Glutamatergic neuron (in vitro differentiated cells): ENCODE data around the gene UBE2F. TPM values are rescaled to one million over a fixed set of nuclear protein-coding genes. Genes with fewer than 3 reads are reported as not detected.

Experiments
- DNase-seq: peaks from one replicate; pipeline ENCODE4 v3.0.0; 2022
- H3K27ac Mint-ChIP-seq: one replicate; pipeline ENCODE4 v1.8.0; 2020; ENCODE audit warnings: mild to moderate bottlenecking, mixed read lengths, inconsistent platforms; ENCODE audit not compliant: unreplicated experiment
- H3K27me3 Mint-ChIP-seq: one replicate; pipeline ENCODE4 v1.8.0; 2020; ENCODE audit warnings: mild to moderate bottlenecking, moderate library complexity, mixed read lengths, inconsistent platforms; ENCODE audit not compliant: unreplicated experiment
- H3K36me3 Mint-ChIP-seq: one replicate; pipeline ENCODE4 v1.8.0; 2020; ENCODE audit warnings: mild to moderate bottlenecking, mixed read lengths, inconsistent platforms; ENCODE audit not compliant: unreplicated experiment
- H3K4me1 Mint-ChIP-seq: one replicate; pipeline ENCODE4 v1.8.0; 2020; ENCODE audit warnings: mild to moderate bottlenecking, low read depth, mixed read lengths, inconsistent platforms; ENCODE audit not compliant: unreplicated experiment
- H3K4me3 Mint-ChIP-seq: one replicate; pipeline ENCODE4 v1.8.0; 2020; ENCODE audit warnings: mild to moderate bottlenecking, mixed read lengths, inconsistent platforms; ENCODE audit not compliant: unreplicated experiment
- H3K9me3 Mint-ChIP-seq: one replicate; pipeline ENCODE4 v1.8.0; 2020; ENCODE audit warnings: mild to moderate bottlenecking, moderate library complexity, mixed read lengths, inconsistent platforms; ENCODE audit not compliant: unreplicated experiment
- CTCF ChIP-seq: fragments of 200-600 bp; sonication (generic); IDR thresholded peaks from one replicate; pipeline ENCODE4 v1.5.0; 2021; ENCODE audit not compliant: partially characterized antibody, unreplicated experiment
- total RNA-seq: library from RNA; stranded (reverse); fragmentation: NEBNext Ultra II Directional; extraction: Animal tissue kit (Norgen Biotek cat#: 25700); gene quantifications from one replicate; pipeline ENCODE4 v1.2.1, GENCODE V29; 2021; ENCODE audit not compliant: unreplicated experiment

The UBE2F gene
- total RNA-seq, 1 donor from 2014 or later, result 43.0 TPM

- Mint-ChIP-seq H3K9me3 (peaks cover 13% of the 10 kb centered on the region), H3K4me1 (peaks cover 30% of the 10 kb centered on the region), H3K36me3 (peaks cover 13% of the 10 kb centered on the region), H3K4me3 (peak overlapping the region; percentile 99), H3K27me3 (peaks cover 4% of the 10 kb centered on the region), H3K27ac (peak overlapping the region; percentile 95)
- TF ChIP-seq CTCF, result no peak
- DNase-seq, result no peak
These were observed 92.7 kb downstream of the UBE2F start for GRCh38 chr2:238059505-238059904.

- no peak for TF ChIP-seq CTCF
- no peak for DNase-seq
- peak overlapping the region; percentile 95 for H3K27ac Mint-ChIP-seq
- H3K4me1 Mint-ChIP-seq, result peaks cover 34% of the 10 kb centered on the region
- H3K36me3 Mint-ChIP-seq, result peaks cover 13% of the 10 kb centered on the region
- H3K4me3 Mint-ChIP-seq, result peak overlapping the region; percentile 99
- peaks cover 13% of the 10 kb centered on the region for H3K9me3 Mint-ChIP-seq
- peaks cover 4% of the 10 kb centered on the region for H3K27me3 Mint-ChIP-seq
These were observed 93.3 kb downstream of the UBE2F start for GRCh38 chr2:238060096-238060541.

- Mint-ChIP-seq H3K4me1 (peaks cover 36% of the 10 kb centered on the region), H3K36me3 (peaks cover 11% of the 10 kb centered on the region), H3K9me3 (peaks cover 13% of the 10 kb centered on the region), H3K4me3 (peak within 1 kb of the TSS; percentile 99), H3K27ac (peak within 1 kb of the TSS; percentile 95), H3K27me3 (peaks cover 4% of the 10 kb centered on the region)
- peak; percentile 98 for DNase-seq
- TF ChIP-seq CTCF, result no peak
These were observed 93.9 kb downstream of the UBE2F start, which contains the start of gene SCLY for GRCh38 chr2:238060542-238061314. Gene SCLY, plus strand, starts transcription at chr2:238061001. Its CDS starts 54 bp downstream, at chr2:238061055.

- Mint-ChIP-seq H3K9me3 (peaks cover 11% of the 10 kb centered on the region), H3K36me3 (peaks cover 14% of the 10 kb centered on the region), H3K4me1 (peaks cover 36% of the 10 kb centered on the region), H3K27me3 (peaks cover 4% of the 10 kb centered on the region), H3K27ac (peak overlapping the region; percentile 79), H3K4me3 (peak overlapping the region; percentile 97)
- peak; percentile 40 for DNase-seq
- no peak for TF ChIP-seq CTCF
These were observed 94.7 kb downstream of the UBE2F start for GRCh38 chr2:238061315-238062202.
